ENCODE measurements around the gene LRRD1. TPM values are rescaled to one million over a fixed set of nuclear protein-coding genes. Genes with fewer than 3 reads are reported as not detected.
A peak's percentile ranks its signal among the peaks of the same experiment; 100 is the strongest.

The LRRD1 gene
- total and polyA plus RNA-seq, 9 of the 15 experiments (the other 6 are each of a cell fraction or from before 2014, with no cell fraction given) = 0.07 to 0.15 TPM; not detected in 7

GRCh38 chr7:92134271-92135051 lies 44.5 kb downstream of the LRRD1 start, which contains the start of gene CYP51A1 (continued):
- TF ChIP-seq ZBTB40 (IDR thresholded peaks at IDR 0.05) (peak; percentile 75), ZBTB40 (CRISPR knock-in tag; IDR thresholded peaks at IDR 0.05) (no peak), BRF2 (IDR thresholded peaks at IDR 0.05; ENCODE audit: borderline replicate concordance, insufficient read depth, insufficient read length) (no peak), NFATC3 (IDR thresholded peaks at IDR 0.05) (no peak; the same call in 1 of the 2 replicates), SP1 (CRISPR knock-in tag; IDR thresholded peaks at IDR 0.05) (peak; percentile 99), NR1H2 (CRISPR knock-in tag; IDR thresholded peaks at IDR 0.05) (peak; percentile 93), NCOA2 (IDR thresholded peaks at IDR 0.05; ENCODE audit: partially characterized antibody in 2 of 2) (no peak), ZNF408 (CRISPR knock-in tag; IDR thresholded peaks at IDR 0.05; ENCODE audit: low read depth) (no peak), ATF4 (CRISPR knock-in tag; IDR thresholded peaks at IDR 0.05) (0 out of 2 replicates have a peak, but pooled peaks have one; percentile 23), GMEB1 (CRISPR knock-in tag; IDR thresholded peaks at IDR 0.05) (peak; percentile 92), PHB (CRISPR knock-in tag; IDR thresholded peaks at IDR 0.05) (no peak), SAFB2 (IDR thresholded peaks at IDR 0.05; ENCODE audit: borderline replicate concordance, low read depth, low read length, severe bottlenecking) (no peak), MIER1 (IDR thresholded peaks at IDR 0.05; ENCODE audit: low read depth) (no peak), MXI1 (IDR thresholded peaks at IDR 0.05; ENCODE audit: low read depth, low read length) (peak; percentile 33), L3MBTL2 (IDR thresholded peaks at IDR 0.05) (peak; percentile 97)

All from K562 (cell line).